Breast epithelium (tissue), 4 donors: ENCODE results near the gene PAOX. TPM values are rescaled to one million over a fixed set of nuclear protein-coding genes. Genes with fewer than 3 reads are reported as not detected.

Experiments used
- DNase-seq, 2 donors: peaks; one replicate each; pipeline ENCODE4 v3.0.0-alpha.2; 2019; ENCODE audit warnings: low spot score in 2 of 2
- H3K27ac ChIP-seq, 2 donors: fragments of 200-600 bp; sonication (generic) in 1 of 2; one replicate each; pipeline ENCODE4 v1.5.1; 2016 to 2019; ENCODE audit warnings: mild to moderate bottlenecking in 1 of 2
- H3K27me3 ChIP-seq, 2 donors: fragments of 200-600 bp; sonication (generic) in 1 of 2; one replicate each; pipeline versions ENCODE4 v1.5.1 to v1.6.0; 2017 to 2019; ENCODE audit warnings: control low read depth in 1 of 2, mild to moderate bottlenecking in 1 of 2
- H3K36me3 ChIP-seq: fragments of 200-600 bp; one replicate; pipeline ENCODE4 v1.5.1; 2019
- H3K4me1 ChIP-seq, 2 donors: fragments of 200-600 bp; sonication (generic); one replicate each; pipeline ENCODE4 v1.5.1; 2016 to 2019; ENCODE audit warnings: control low read depth in 1 of 2
- H3K4me3 ChIP-seq, 3 donors: fragments of 200-600 bp; sonication (generic); 1 replicate in 2 of 3; 2 replicates in 1 of 3; pipeline ENCODE4 v1.5.1; 2016 to 2019; ENCODE audit warnings: mild to moderate bottlenecking in 3 of 3, moderate library complexity in 2 of 3
- H3K9me3 ChIP-seq, 2 donors: fragments of 200-600 bp; sonication (generic) in 1 of 2; one replicate each; pipeline ENCODE4 v1.5.1; 2016 to 2019; ENCODE audit warnings: control low read depth in 1 of 2
- CTCF ChIP-seq, 3 donors: fragments of 450-650 bp; IDR thresholded peaks; one replicate each; pipeline ENCODE4 v1.5.1; 2016 to 2017; ENCODE audit warnings: antibody characterized with exemption in 3 of 3, mild to moderate bottlenecking in 3 of 3, moderate library complexity in 3 of 3
- POLR2A ChIP-seq: fragments of 450-650 bp; IDR thresholded peaks from one replicate; pipeline ENCODE4 v1.6.1; 2016; ENCODE audit warnings: antibody characterized with exemption, mild to moderate bottlenecking, moderate library complexity
- POLR2AphosphoS5 ChIP-seq, 3 donors: sonication (generic); formaldehyde crosslinking; IDR thresholded peaks; one replicate each; pipeline ENCODE4 v1.6.1; 2017; ENCODE audit warnings: antibody characterized with exemption in 3 of 3
- intact Hi-C: fragments of 100-400 bp; cut with DNase I; formaldehyde crosslinking; loops from one replicate; pipeline ENCODE4 v1.15.1; 2023; ENCODE audit warnings: low total_unique reads
- total RNA-seq, 3 donors: library from RNA; depleted of rRNA; stranded (reverse); fragments of >200 nt; gene quantifications; one replicate each; pipeline ENCODE4 v1.1.0, GENCODE V29; 2016

Gene PAOX
- 10 to 100 TPM in 1 of 3 donors, 1 to 10 TPM in 2; 7.5 to 10.5 (median 8.6) TPM for total RNA-seq

- no peaks in the 10 kb centered on the region for H3K27me3 ChIP-seq
- TF ChIP-seq POLR2AphosphoS5 (IDR thresholded peaks at IDR 0.05): no peak
- no peak for TF ChIP-seq CTCF (IDR thresholded peaks at IDR 0.05)
- no peak for TF ChIP-seq POLR2A
- peak within 1 kb of the TSS; percentile 76 to 90 (median 81) for H3K4me3 ChIP-seq
- intact Hi-C loops: loop anchor here (2.0 kb wide), 1 partner anchor 22 kb away; no protein-coding TSS in a partner anchor
- H3K9me3 ChIP-seq: no peaks in the 10 kb centered on the region
- DNase-seq: peak in 1 of 2 donors; percentile 68
- no peaks in the 10 kb centered on the region for H3K36me3 ChIP-seq
- no peaks in the 10 kb centered on the region for H3K4me1 ChIP-seq
- peak within 1 kb of the TSS; percentile 54 to 85 for H3K27ac ChIP-seq
These were observed at the start of gene PAOX for GRCh38 chr10:133379152-133379800. TSS of gene PAOX (plus strand) at chr10:133379262. CDS start at chr10:133379317, 55 bp downstream.

DNA sequence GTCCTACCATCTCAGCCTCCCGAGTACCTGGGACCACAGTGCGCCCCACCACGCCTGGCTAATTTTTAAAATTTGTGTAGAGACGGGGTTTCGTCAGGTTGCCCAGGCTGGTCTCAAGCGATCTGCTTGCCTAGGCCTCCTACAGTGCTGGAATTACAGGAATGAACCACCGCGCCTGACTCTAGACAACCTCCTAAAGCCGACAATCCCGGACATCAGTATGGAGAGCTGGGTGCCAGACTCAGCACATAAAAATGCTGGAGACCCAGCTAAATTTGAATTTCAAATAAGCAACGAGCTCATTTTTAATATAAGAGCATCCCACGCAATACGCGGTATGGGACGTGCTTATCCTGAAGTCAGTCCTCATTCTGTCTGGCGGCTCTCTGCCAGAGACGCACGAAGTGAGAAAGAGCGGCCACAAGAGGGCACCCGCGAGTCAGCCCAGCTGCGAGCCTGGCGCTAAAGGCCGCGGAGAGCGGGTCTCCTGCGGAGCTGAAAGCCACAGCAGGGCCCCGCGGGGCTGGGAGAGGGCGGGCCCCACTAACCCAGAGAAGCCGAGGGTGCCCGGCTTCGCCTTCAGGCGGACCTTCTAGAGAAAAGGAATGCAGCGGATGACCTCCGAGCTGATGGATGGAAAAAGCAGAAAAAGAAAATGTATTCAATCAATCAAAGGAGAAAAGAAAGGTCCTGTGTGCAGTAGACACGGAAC is 49.4 kb upstream of the PAOX start:
- intact Hi-C loops: no loop called here
- TF ChIP-seq POLR2A: no peak
- TF ChIP-seq POLR2AphosphoS5 (IDR thresholded peaks at IDR 0.05): no peak
- TF ChIP-seq CTCF (IDR thresholded peaks at IDR 0.05): peak; percentile 41 to 82 (median 76)
- peaks cover 0 to 5% of the 10 kb centered on the region in 2 donors for H3K4me1 ChIP-seq
- no peak overlapping the region for H3K27ac ChIP-seq
- H3K27me3 ChIP-seq: peaks cover 6 to 68% of the 10 kb centered on the region in 2 donors
- H3K9me3 ChIP-seq: no peaks in the 10 kb centered on the region
- peak overlapping the region in 2 of 3 donors; percentile 42 to 56 for H3K4me3 ChIP-seq
- DNase-seq: peak; percentile 65 to 82
- H3K36me3 ChIP-seq: no peaks in the 10 kb centered on the region

- no peaks in the 10 kb centered on the region for H3K9me3 ChIP-seq
- intact Hi-C loops: no loop called here
- H3K27ac ChIP-seq: no peak overlapping the region
- no peak overlapping the region for H3K4me3 ChIP-seq
- TF ChIP-seq POLR2AphosphoS5 (IDR thresholded peaks at IDR 0.05): no peak
- no peak for TF ChIP-seq CTCF (IDR thresholded peaks at IDR 0.05)
- no peak for TF ChIP-seq POLR2A
- H3K36me3 ChIP-seq: no peaks in the 10 kb centered on the region
- no peak for DNase-seq
- H3K4me1 ChIP-seq: peaks cover 7 to 8% of the 10 kb centered on the region in 2 donors
- peaks cover 19 to 69% of the 10 kb centered on the region in 2 donors for H3K27me3 ChIP-seq
These were observed 45.9 kb upstream of the PAOX start for GRCh38 chr10:133332936-133333699.

DNA sequence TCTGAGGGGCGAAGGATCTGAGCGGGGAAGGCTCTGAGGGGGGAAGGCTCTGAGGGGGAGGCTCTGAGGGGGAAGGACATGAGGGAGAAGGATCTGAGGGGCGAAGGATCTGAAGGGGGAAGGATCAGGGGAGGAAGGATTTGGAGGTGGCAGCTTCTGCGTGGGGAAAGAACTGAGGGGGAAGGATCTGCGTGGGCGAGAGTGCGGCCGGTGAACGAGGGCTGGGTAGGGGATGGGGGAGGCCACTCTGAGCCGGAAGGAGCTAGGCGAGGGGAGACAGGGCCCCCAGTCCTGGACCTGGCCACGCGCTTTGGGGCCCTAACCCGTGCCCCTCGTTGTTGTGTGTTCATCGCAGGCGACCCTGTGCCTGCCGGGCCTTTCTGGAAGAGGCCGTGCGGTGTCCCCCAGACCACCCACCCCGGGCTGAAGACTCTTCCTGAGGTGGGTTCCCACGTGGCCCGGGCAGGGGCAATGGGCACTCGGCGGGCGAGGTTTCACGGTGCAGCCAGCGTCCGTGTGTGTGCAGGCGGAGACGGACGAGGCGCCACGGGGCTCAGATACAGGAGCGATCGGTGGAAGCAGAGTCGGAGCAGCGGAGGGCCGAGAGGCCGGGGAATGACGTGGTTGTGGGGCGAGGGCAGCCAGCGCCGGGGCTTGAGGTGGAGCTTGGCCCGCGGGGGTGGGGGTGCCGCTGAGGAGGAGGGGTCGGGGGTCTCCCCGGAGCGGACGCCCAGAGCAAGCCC is 44.4 kb upstream of the PAOX start:
- peak overlapping the region; percentile 24 to 66 (median 44) for H3K4me3 ChIP-seq
- H3K27ac ChIP-seq: no peak overlapping the region
- H3K9me3 ChIP-seq: no peaks in the 10 kb centered on the region
- no peak for TF ChIP-seq CTCF (IDR thresholded peaks at IDR 0.05)
- no peak for TF ChIP-seq POLR2A
- H3K4me1 ChIP-seq: peaks cover 7 to 8% of the 10 kb centered on the region in 2 donors
- no peak for DNase-seq
- no peaks in the 10 kb centered on the region for H3K36me3 ChIP-seq
- intact Hi-C loops: no loop called here
- H3K27me3 ChIP-seq: peaks cover 18 to 70% of the 10 kb centered on the region in 2 donors
